Measurements from ENCODE around the gene KSR1. TPM values are rescaled to one million over a fixed set of nuclear protein-coding genes. Genes with fewer than 3 reads are reported as not detected.

The KSR1 gene
- total and polyA plus RNA-seq, 2 of the 8 experiments (the other 6 are each of a cell fraction or from before 2014, with no cell fraction given), result 14.1 to 34.7 TPM

- Histone ChIP-seq H3K23me2 (ENCODE audit: low read depth, low read length) (no peaks in the 10 kb centered on the region), H4K5ac (ENCODE audit: insufficient read length, low read depth, low read length) (no peak overlapping the region), H3K4me1 (replicated peaks in 1 of 4; ENCODE audit: control insufficient read depth in 3 of 4, insufficient read depth in 4 of 4, low read length in 3 of 4) (peaks cover 0 to 5% (median 2%) of the 10 kb centered on the region in 4 experiments; a peak in 2 of 7 replicates), H3K27ac (ENCODE audit: low read depth, low read length) (no peak overlapping the region), H2BK15ac (ENCODE audit: low read length) (no peak overlapping the region), H2BK120ac (replicated peaks; ENCODE audit: low read depth, low read length) (no peak overlapping the region), H3K56ac (replicated peaks; ENCODE audit: insufficient read length, low read depth, low read length) (no peak overlapping the region), H4K91ac (replicated peaks; ENCODE audit: insufficient read length, low read length) (no peak overlapping the region), H4K8ac (ENCODE audit: extremely low read depth, insufficient read depth, low read length) (no peak overlapping the region), H3K79me2 (ENCODE audit: control insufficient read depth in 1 of 2, insufficient read depth in 2 of 2, low read length in 2 of 2) (no peaks in the 10 kb centered on the region; a peak in 1 of 4 replicates), H3K4me3 (ENCODE audit: extremely low read depth in 1 of 4, insufficient read depth in 2 of 4, low read depth in 3 of 4, low read length in 4 of 4) (no peak overlapping the region), H3K4me2 (ENCODE audit: insufficient read depth in 1 of 2, low read depth in 2 of 2, low read length in 2 of 2) (no peak overlapping the region), H3K4ac (replicated peaks; ENCODE audit: insufficient read length, low read depth, low read length) (no peak overlapping the region), H3K18ac (ENCODE audit: extremely low read depth, low read length) (no peak overlapping the region), H3K27me3 (replicated peaks in 1 of 4; ENCODE audit: control insufficient read depth in 3 of 4, extremely low read depth in 1 of 4, insufficient read depth in 3 of 4, low read length in 3 of 4) (no peaks in the 10 kb centered on the region), H2BK12ac (ENCODE audit: low read depth, low read length) (no peak overlapping the region), H2AFZ (ENCODE audit: low read length) (no peak overlapping the region), H3K36me3 (ENCODE audit: control insufficient read depth in 2 of 4, insufficient read depth in 4 of 4, low read length in 3 of 4) (no peaks in the 10 kb centered on the region; a peak in 2 of 8 replicates), H2BK5ac (ENCODE audit: low read depth, low read length) (no peak overlapping the region), H3K9ac (replicated peaks in 1 of 4; ENCODE audit: extremely low read depth in 1 of 4, low read depth in 3 of 4, low read length in 3 of 4) (no peak overlapping the region), H3K79me1 (ENCODE audit: low read depth, low read length) (peaks cover 13% of the 10 kb centered on the region), H3K9me3 (ENCODE audit: insufficient read depth in 2 of 2, low read depth in 1 of 2, low read length in 1 of 2) (no peaks in the 10 kb centered on the region; a peak in 1 of 4 replicates), H3K23ac (ENCODE audit: insufficient read length) (no peak overlapping the region), H4K20me1 (replicated peaks in 1 of 2; ENCODE audit: control insufficient read depth in 1 of 2, insufficient read depth in 2 of 2, low read length in 2 of 2) (peaks cover 0 to 3% of the 10 kb centered on the region in 2 experiments), H2AK5ac (ENCODE audit: low read depth, low read length) (no peak overlapping the region), H2BK20ac (ENCODE audit: low read length) (no peak overlapping the region), H3K14ac (ENCODE audit: insufficient read length) (no peak overlapping the region)
- WGBS, 2 experiments (ENCODE audit: extremely low coverage in 1 of 2, insufficient coverage in 1 of 2, insufficient read length in 1 of 2, insufficient replicate concordance in 2 of 2, low coverage in 1 of 2, low lambda C conversion rate in 2 of 2, missing lambda C conversion rate in 1 of 2), result 85% methylated on average over 6 of the region's 6 CpGs; no CpG with 5 or more reads in 1 of the 2 experiments
- no peak for FAIRE-seq
- TF ChIP-seq CTBP2 (IDR thresholded peaks at IDR 0.05; ENCODE audit: borderline replicate concordance, insufficient read depth, insufficient read length, low read length), result no peak
- DNase-seq (ENCODE audit: low read depth in 1 of 2, low spot score in 2 of 2), result no peak
- CTCF ChIA-PET (ENCODE audit: partially characterized antibody), result interaction anchor here (0.8 to 1.2 kb wide), 2 partner anchors 12 to 43 kb away, joined by 3 read pairs; no protein-coding TSS in a partner anchor
- POLR2A ChIA-PET (ENCODE audit: partially characterized antibody), result no interaction called here
Observed at GRCh38 chr17:27554911-27555310, 98.7 kb downstream of the KSR1 start.

Measured in H1 (cell line).